ENCODE results near the gene TIMM44.
"Not testable (repeated sequence)": the region's sequence is repeated elsewhere in the genome, so short reads cannot be mapped to it uniquely, and the experiment has no call there.

The TIMM44 gene

DNA sequence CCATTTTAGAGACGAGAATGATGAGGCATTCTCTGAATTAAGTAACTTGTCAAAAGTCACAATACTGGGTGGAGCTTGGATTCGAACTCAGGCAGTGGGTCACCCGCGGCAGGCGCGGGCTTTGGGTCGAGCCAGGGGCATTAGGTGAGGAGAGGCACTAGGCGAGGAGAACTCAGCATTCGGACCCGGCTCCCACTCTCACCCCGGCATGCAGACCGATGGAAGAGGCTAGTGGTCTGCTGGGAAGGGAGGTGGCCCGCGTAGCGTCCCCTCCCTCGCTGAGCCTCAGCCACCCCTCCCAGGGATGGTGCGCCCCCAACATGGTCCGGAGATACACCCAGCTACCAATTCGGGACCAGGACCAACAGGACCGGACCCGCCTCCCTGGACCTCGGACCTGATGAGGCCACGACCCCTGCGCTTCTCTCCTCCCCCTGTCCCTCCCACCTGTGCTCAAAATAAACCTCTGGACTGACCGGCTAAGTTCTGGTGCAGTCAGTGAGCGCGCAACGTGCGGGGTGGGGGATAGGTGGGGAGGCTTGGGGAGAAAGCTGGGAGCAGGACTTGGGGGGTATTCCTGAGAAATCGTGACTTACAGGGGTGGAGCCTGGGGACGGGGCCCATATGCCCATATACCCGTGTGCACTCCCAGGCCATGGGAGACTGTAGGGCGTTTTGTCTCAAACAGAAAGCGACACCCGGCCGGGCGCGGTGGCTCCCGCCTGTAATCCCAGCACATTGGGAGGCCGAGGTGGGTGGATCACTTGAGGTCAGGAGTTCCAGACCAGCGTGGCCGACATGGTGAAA, 24.6 kb downstream of the TIMM44 start:
- Mint-ChIP-seq H3K4me1 (ENCODE audit: low read depth) (peaks cover 37% of the 10 kb centered on the region), H3K27me3 (peaks cover 49% of the 10 kb centered on the region), H3K27ac (no peak overlapping the region), H3K4me3 (peak overlapping the region; percentile 77), H3K9me3 (no peaks in the 10 kb centered on the region), H3K36me3 (ENCODE audit: low read depth) (peaks cover 14% of the 10 kb centered on the region)
- no peak for DNase-seq

DNA sequence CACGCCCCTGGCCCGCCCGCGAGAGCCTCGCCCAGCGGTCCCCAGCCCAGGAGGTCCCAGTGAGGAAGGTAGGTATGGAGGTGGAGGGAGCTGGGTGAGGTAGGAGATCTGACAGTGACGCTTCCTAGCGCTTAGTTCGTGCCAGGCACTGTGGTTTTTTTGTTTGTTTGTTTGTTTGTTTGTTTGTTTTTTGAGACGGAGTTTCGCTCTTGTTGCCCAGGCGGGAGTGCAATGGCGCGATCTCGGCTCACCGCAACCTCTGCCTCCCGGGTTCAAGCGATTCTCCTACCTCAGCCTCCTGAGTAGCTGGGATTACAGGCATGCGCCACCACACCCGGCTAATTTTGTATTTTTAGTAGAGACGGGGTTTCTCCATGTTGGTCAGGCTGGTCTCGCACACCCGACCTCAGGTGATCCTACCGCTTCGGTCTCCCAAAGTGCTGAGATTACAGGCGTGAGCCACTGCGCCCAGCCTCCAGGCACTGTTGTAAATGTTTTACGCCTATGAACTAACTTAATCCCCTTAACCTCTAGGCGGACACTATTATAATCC, 25.3 kb downstream of the TIMM44 start:
- not testable (repeated sequence) for H3K27ac Mint-ChIP-seq

DNA sequence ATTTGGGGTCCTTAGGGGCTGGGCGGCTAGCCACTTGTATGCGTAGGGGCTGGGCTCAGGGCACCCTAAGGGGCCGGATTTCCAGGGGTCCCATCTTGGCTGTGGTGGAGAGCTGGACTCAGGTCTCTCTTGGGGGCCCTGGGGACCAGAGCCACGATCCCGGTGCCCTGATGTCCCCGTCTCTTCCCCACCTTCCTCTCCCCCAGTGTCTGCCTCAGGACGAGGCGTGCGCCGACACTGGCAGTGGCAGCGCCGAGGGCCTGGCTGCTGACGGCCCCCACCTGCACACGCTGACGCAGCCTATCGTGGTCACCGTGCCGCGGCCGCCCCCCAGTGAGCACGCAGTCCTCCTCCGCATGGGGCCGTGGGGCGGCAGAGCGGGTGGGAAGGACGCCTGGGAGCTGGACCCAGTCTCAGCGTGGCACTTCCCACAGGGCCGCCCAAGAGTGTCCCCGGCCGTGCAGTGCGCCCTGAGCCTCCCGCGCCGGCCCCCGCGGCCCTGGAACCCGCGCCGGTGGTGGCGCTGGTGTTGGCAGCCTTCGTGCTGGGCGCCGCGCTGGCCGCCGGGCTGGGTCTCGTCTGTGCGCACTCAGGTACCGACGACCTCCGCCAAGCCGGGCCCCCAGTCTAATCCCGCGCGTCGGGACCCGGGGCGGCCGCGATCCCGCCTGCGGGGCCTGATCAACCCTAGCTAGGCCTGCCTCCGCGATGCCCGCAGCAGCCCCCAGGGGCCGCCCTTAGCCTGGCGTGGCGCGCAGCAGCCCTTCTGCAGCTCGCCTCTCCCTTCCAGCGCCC, 26.0 kb downstream of the TIMM44 start:
- peaks cover 37% of the 10 kb centered on the region for H3K4me1 Mint-ChIP-seq (ENCODE audit: low read depth)
- H3K27me3 Mint-ChIP-seq: peaks cover 49% of the 10 kb centered on the region
- H3K27ac Mint-ChIP-seq: no peak overlapping the region
- DNase-seq: peak; percentile 75
- H3K4me3 Mint-ChIP-seq: peak overlapping the region; percentile 71
- no peaks in the 10 kb centered on the region for H3K9me3 Mint-ChIP-seq
- H3K36me3 Mint-ChIP-seq (ENCODE audit: low read depth): peaks cover 17% of the 10 kb centered on the region

More for the DNA sequence above, 25.3 kb downstream of the TIMM44 start:
- Mint-ChIP-seq H3K36me3 (ENCODE audit: low read depth) (peaks cover 14% of the 10 kb centered on the region), H3K4me1 (ENCODE audit: low read depth) (peaks cover 37% of the 10 kb centered on the region), H3K27me3 (peaks cover 49% of the 10 kb centered on the region)
- H3K9me3 Mint-ChIP-seq, DNase-seq, H3K4me3 Mint-ChIP-seq: not testable (repeated sequence)

DNA sequence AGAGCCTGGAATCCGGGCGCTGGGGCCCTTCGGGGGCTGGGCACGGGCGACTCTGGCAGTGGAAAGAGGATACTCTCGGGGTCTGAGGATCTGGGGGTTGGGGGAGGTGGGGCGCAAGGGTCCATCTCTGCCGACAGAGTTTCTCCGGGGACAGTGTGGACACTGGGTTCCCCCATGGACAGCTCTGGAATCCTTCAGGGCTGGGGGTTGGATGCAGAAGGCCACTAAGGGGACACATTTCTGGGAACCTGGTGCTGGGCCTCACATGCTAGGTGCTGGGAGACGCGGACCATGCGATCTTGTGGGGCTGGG, 26.6 kb downstream of the TIMM44 start:
- H3K9me3 Mint-ChIP-seq: no peaks in the 10 kb centered on the region
- H3K27ac Mint-ChIP-seq: no peak overlapping the region
- peaks cover 34% of the 10 kb centered on the region for H3K4me1 Mint-ChIP-seq (ENCODE audit: low read depth)
- H3K4me3 Mint-ChIP-seq: peak overlapping the region; percentile 71
- peaks cover 49% of the 10 kb centered on the region for H3K27me3 Mint-ChIP-seq
- H3K36me3 Mint-ChIP-seq (ENCODE audit: low read depth): peaks cover 15% of the 10 kb centered on the region
- no peak for DNase-seq

DNA sequence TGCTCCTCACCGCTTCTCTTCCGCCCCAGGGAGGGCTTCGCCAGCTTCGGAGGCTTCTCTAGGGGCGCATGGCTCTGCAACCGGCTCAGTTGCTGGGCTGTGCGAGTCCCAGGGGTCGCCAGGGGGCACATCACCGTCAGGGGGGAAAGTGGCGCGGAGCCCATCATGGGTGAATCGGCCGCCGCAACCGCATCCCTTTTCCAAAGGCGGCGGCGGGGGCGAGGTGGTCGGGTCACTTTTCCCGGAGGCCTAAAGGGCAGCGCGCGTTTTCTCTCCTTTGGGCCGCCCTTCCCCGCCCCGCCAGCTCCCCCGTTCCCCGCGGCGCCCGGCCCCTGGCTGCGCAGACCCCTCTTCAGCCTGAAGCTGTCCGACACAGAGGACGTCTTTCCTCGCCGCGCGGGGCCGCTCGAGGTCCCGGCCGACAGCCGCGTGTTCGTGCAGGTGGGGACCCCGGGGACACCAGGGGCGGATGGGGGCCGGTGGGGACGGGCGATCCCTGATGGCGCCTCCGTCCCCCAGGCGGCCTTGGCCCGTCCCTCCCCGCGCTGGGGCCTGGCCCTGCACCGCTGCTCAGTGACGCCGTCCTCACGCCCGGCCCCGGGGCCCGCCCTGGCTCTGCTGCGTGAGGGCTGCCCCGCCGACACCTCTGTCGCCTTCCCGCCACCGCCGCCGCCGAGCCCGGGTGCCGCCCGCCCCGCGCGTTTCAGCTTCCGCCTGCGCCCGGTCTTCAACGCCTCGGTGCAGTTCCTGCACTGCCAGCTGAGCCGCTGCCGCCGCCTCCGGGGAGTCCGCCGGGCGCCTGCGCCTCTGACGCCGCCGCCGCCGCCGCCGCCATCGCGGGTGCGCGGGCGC, 27.1 kb downstream of the TIMM44 start:
- peak; percentile 73 for DNase-seq
- Mint-ChIP-seq H3K36me3 (ENCODE audit: low read depth) (peaks cover 18% of the 10 kb centered on the region), H3K27ac (no peak overlapping the region), H3K4me3 (peak overlapping the region; percentile 71), H3K4me1 (ENCODE audit: low read depth) (peaks cover 29% of the 10 kb centered on the region), H3K9me3 (no peaks in the 10 kb centered on the region), H3K27me3 (peaks cover 49% of the 10 kb centered on the region)

DNA sequence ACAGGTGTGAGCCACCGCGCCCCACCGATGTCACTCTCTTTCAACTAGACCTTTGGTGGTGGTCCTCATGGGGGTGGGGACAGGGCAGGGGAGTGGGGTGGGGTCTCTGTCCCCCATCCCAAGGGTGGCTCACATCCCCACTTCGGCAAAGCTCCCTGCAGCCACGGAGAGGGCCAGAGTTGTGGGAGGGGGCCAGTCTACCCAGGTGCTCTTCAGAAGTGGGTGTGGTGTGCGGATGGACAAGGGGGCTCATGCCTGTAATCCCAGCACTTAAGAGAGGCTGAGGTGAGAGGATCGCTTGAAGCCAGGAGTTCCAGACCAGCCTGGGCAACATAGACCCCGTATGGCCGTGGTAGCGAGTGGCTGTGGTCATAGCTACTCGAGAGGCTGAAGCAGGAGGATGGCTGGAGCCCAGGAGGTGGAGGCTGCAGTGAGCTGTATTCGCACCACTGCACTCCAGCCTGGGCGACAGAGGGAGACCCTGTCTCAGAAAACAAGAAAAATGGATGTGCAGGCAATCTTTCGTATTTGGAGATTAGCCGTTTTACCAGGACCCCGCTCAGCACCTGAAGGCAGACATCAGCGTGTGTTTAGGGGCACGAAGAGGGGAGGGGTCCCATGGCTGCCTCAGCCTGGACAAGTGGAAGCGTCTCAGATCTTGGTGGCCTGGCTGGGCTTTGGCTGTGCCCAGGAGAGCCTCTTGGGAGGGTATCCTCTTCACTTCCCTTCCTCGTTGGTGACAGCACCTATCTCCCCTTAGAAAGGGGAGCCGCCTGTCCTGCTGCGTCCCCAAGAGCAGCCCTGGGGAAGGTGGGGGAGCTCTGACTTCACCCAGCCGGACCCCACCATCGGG, 28.0 kb downstream of the TIMM44 start:
- no peak for DNase-seq
- Mint-ChIP-seq H3K27ac (no peak overlapping the region), H3K4me3 (peak overlapping the region; percentile 56), H3K27me3 (peaks cover 49% of the 10 kb centered on the region), H3K4me1 (ENCODE audit: low read depth) (peaks cover 24% of the 10 kb centered on the region), H3K9me3 (no peaks in the 10 kb centered on the region), H3K36me3 (ENCODE audit: low read depth) (peaks cover 25% of the 10 kb centered on the region)

DNA sequence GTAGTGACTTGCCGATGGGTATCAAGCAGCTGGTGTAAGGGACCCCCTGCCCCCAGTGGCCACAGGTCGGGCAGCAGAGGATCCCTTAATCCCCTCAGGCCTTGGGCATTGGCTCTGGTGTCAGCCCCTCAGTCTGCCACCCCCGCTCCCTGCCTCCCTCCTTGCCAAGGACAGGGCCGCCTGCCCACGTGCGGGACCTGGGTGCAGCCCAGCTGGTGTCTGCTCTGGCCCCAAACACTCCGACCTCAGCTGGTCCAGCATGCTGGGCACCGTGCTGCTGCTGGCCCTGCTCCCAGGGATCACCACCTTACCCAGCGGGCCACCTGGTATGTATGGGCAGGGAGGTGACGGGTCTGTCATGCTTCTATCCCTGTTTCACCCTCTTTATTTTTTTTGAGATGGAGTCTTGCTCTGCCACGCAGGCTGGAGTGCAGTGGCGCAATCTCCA, 28.8 kb downstream of the TIMM44 start, which contains the start of gene TGFBR3L:
TGFBR3L (plus strand) TSS at position 233 of the 448 bp plus-strand sequence.
- Mint-ChIP-seq H3K27me3 (peaks cover 44% of the 10 kb centered on the region), H3K4me1 (ENCODE audit: low read depth) (peaks cover 19% of the 10 kb centered on the region), H3K4me3 (peak within 1 kb of the TSS; percentile 56), H3K27ac (no peak within 1 kb of the TSS), H3K36me3 (ENCODE audit: low read depth) (peaks cover 29% of the 10 kb centered on the region), H3K9me3 (no peaks in the 10 kb centered on the region)
- no peak for DNase-seq

DNA sequence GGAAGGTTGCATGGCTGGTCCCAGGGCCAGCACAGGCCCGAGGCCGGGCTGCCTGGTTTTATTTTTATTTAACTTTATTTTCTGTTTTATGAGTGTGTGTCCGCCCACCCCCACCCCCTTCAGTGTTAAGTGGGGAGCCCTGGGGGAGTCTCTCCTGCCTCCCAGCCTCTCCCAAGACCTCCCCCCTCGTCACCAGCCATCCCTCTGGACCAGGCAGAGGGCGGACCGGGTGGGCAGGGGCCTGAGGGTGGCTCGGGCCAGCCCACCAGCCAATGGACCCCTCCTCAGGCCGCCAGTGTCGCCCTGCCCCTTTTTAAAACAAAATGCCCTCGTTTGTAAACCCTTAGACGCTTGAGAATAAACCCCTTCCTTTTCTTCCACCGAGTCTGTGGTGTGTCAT, 29.4 kb downstream of the TIMM44 start:
- H3K4me3 Mint-ChIP-seq: no peak overlapping the region
- H3K27ac Mint-ChIP-seq: no peak overlapping the region
- no peak for DNase-seq
- H3K4me1 Mint-ChIP-seq (ENCODE audit: low read depth): peaks cover 17% of the 10 kb centered on the region
- H3K9me3 Mint-ChIP-seq: no peaks in the 10 kb centered on the region
- peaks cover 29% of the 10 kb centered on the region for H3K36me3 Mint-ChIP-seq (ENCODE audit: low read depth)
- peaks cover 39% of the 10 kb centered on the region for H3K27me3 Mint-ChIP-seq

DNA sequence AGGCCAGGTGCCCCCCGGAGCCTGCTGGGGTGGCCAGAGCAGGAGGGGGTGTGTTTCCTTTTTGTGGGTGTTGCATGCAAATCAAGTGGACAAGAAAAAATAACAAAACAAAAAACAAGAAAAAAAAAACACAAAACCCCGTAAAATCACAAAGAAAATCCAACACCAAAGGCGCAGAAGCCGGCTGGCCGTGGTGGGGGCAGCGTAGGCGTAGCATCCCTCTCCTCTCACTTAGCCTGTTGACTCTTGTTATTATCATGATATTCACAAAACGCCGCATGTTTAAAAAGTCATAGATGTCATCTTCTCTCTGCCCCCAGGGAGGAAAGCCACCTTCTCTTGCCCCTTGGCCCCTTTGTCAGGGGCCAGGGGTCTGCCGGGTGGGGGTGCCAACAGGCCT, 29.8 kb downstream of the TIMM44 start:
- no peak for DNase-seq
- H3K4me1 Mint-ChIP-seq (ENCODE audit: low read depth): peaks cover 17% of the 10 kb centered on the region
- H3K4me3 Mint-ChIP-seq: no peak overlapping the region
- H3K36me3 Mint-ChIP-seq (ENCODE audit: low read depth): peaks cover 29% of the 10 kb centered on the region
- H3K9me3 Mint-ChIP-seq: no peaks in the 10 kb centered on the region
- peaks cover 34% of the 10 kb centered on the region for H3K27me3 Mint-ChIP-seq
- no peak overlapping the region for H3K27ac Mint-ChIP-seq

DNA sequence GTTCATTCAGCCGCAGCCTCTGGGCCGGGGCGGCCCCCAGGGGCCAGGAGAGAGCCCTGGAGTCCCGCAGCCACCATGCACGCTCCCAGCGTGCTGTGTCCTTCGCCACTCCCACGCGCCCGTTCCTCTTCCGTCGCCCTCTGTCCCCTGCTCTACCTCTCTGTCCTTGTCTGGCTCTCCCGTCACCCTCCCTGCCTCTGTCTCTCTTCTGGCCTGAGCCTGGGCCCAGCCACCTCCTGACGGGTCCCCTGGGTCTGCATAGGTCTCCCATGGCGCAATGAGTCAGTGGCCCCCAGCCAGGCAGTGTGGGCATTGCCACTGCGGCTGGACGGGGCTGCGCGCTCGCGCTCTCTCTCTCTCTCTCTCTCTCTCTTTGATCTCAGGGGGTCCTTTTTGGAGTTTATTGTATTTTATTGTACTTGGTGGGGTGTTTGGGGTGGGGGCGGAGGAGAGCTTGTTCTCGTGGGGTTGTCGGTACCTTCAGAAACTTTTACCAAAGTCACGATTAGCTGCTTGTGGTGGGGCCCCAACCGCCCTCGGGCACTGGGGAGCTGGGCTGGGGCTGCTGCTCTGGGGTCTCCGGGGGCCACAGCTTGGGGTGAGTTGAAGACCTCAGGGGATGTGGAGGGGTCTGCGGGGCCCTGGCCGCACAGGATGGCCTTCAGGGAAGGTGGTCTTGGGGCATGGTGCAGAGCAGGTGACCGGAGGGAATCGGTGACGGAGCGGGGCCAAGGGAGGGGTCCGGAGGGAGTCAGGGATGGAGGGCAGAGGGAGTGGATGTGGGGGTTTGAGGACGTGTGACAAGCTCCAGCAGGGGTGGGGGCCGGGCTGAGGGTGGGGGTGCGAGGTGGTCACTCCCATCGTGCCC, 30.5 kb downstream of the TIMM44 start:
- peaks cover 13% of the 10 kb centered on the region for H3K4me1 Mint-ChIP-seq (ENCODE audit: low read depth)
- H3K27ac Mint-ChIP-seq: no peak overlapping the region
- peaks cover 29% of the 10 kb centered on the region for H3K36me3 Mint-ChIP-seq (ENCODE audit: low read depth)

DNA sequence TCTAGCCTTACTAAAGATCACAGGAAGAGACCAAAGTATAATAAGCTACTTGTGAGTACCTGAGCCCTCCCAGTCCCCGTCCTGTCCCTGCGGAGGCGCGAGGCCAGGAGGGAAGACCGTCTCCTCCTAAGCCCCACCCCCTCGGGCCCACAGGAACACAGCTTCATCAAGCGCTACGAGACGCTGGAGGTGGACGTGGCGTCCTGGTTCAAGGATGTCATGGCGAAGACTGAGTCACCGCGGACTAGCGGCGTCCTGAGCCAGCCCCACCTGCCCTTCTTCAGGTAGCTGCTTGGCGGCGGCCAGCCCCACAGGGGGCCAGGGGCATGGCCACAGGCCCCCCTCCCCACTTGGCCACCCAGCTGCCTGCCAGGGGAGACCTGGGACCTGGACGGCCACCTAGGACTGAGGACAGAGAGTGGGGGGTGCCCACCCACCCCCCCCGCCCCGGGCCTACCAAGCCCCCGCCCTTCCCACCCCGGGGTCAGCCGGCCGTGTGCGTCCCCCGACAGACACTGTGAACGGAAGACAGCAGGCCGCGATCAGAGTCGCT, 31.2 kb downstream of the TIMM44 start:
- Mint-ChIP-seq H3K4me3 (no peak overlapping the region), H3K27me3 (peaks cover 23% of the 10 kb centered on the region), H3K36me3 (ENCODE audit: low read depth) (peaks cover 33% of the 10 kb centered on the region), H3K9me3 (no peaks in the 10 kb centered on the region), H3K4me1 (ENCODE audit: low read depth) (peaks cover 13% of the 10 kb centered on the region), H3K27ac (no peak overlapping the region)
- DNase-seq: no peak

More for the DNA sequence above, 30.5 kb downstream of the TIMM44 start:
- Mint-ChIP-seq H3K4me3 (no peak overlapping the region), H3K9me3 (no peaks in the 10 kb centered on the region), H3K27me3 (peaks cover 27% of the 10 kb centered on the region)
- DNase-seq: no peak

DNA sequence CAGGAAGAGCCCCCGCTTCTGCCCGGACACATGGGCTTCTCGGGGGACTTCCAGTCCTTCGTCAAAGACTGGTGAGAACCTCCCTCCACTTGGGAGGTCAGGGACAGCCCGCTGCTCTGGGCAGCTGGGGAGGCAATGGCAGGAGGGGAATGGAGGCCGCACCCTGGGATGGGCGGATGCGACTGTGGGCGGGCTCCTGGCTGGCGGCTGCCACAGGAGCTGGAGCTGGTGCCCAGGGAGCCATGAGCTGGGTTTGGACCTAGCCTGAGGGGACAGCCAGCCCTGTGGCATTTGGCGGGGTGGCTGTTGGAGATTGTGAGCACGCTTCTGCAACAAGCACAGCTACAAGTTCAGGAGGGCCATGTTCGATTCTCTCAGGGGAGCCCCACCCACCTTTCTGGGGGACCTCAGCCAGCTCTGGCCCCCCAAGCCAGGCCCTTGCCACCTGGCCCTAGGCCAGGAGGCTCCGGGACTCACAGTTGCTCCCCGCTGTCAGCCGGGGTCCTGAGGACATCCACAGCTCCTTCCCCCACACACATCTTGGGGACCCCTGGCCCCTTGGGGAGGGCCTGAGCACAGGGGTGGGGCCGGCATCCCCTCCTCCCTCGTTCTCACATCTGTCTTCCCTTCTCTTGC, 31.8 kb downstream of the TIMM44 start:
- no peak overlapping the region for H3K4me3 Mint-ChIP-seq

More for the DNA sequence above, 31.8 kb downstream of the TIMM44 start:
- no peak for DNase-seq
- peaks cover 11% of the 10 kb centered on the region for H3K4me1 Mint-ChIP-seq (ENCODE audit: low read depth)
- H3K27ac Mint-ChIP-seq: no peak overlapping the region
- H3K9me3 Mint-ChIP-seq: no peaks in the 10 kb centered on the region
- peaks cover 37% of the 10 kb centered on the region for H3K36me3 Mint-ChIP-seq (ENCODE audit: low read depth)
- peaks cover 19% of the 10 kb centered on the region for H3K27me3 Mint-ChIP-seq
